HepG2 (cell line): ENCODE measurements around the gene MEMO1. TPM values are rescaled to one million over a fixed set of nuclear protein-coding genes. Genes with fewer than 3 reads are reported as not detected.

Source experiments
- CEBPB ChIP-seq: IDR thresholded peaks from 2 replicates; pipeline ENCODE4 v1.6.1; 2011; ENCODE audit warnings: low read depth, low read length, improper control_type of control experiment, borderline replicate concordance
- IRF1 ChIP-seq: sonication (generic); formaldehyde crosslinking; IDR thresholded peaks from 2 replicates; pipeline ENCODE4 v1.4.0; 2020; ENCODE audit warnings: low read depth, mild to moderate bottlenecking, missing genetic modification reagents
- MTF2 ChIP-seq: sonication (generic); formaldehyde crosslinking; IDR thresholded peaks from 2 replicates; pipeline ENCODE4 v1.5.0; 2020; ENCODE audit warnings: missing genetic modification reagents, borderline replicate concordance
- RAD51 ChIP-seq: fragments of 450-650 bp; IDR thresholded peaks from 2 replicates; pipeline ENCODE4 v1.6.1; 2016; ENCODE audit warnings: borderline replicate concordance
- RBFOX2 ChIP-seq: fragments of 200-400 bp; formaldehyde crosslinking; IDR thresholded peaks from 2 replicates; pipeline ENCODE4 v1.6.1; 2017; ENCODE audit warnings: low read depth, mild to moderate bottlenecking, low read length
- YEATS2 ChIP-seq: sonication (generic); formaldehyde crosslinking; IDR thresholded peaks from 2 replicates; pipeline ENCODE4 v1.4.0; 2020; ENCODE audit warnings: missing genetic modification reagents, borderline replicate concordance
- ZHX2 ChIP-seq, 2 experiments: sonication (generic) in 1 of 2; formaldehyde crosslinking in 1 of 2; IDR thresholded peaks; 2 replicates each; pipeline versions ENCODE4 v1.6.1 to v1.9.0; 2014 to 2022; ENCODE audit warnings: antibody characterized with exemption in 1 of 2, borderline replicate concordance in 1 of 2, inconsistent platforms in 1 of 2, low read depth in 1 of 2, missing genetic modification reagents in 1 of 2
- ZMAT3 ChIP-seq: sonication (generic); formaldehyde crosslinking; conservative IDR thresholded peaks from 2 replicates; pipeline ENCODE4 v1.7.0; 2021; ENCODE audit warnings: missing genetic modification reagents
- polyA plus RNA-seq, 8 experiments: library from polyadenylated mRNA; depleted of rRNA in 3 of 8; stranded (reverse) in 7 of 8; unstranded in 1 of 8; fragments of >200 nt; fragmentation: Illumina TruSeq in 4 of 8; extraction: Trizol in 4 of 8; gene quantifications; 2 replicates each; pipeline versions ENCODE4 v1.2.1 to v1.2.3, GENCODE V29; 2011 to 2016; ENCODE audit warnings: low read depth in 4 of 8, missing spikeins in 1 of 8, mixed read lengths in 1 of 8; ENCODE audit not compliant: insufficient read depth in 1 of 8
- total RNA-seq, 5 experiments: library from RNA; depleted of rRNA; stranded (reverse); fragments of >200 nt; fragmentation: Illumina TruSeq; extraction: Trizol; gene quantifications; 2 replicates each; pipeline ENCODE4 v1.2.3, GENCODE V29; 2016; ENCODE audit warnings: low read depth in 1 of 5
- TF ChIP-seq, protein P1 (sequence below): IDR thresholded peaks from 2 replicates; pipeline ENCODE4 v1.6.1; 2016; ENCODE audit warnings: low read depth, control low read depth
- TF ChIP-seq, protein P2 (sequence below): sonication (generic); formaldehyde crosslinking; IDR thresholded peaks from 2 replicates; pipeline ENCODE4 v1.4.0; 2020; ENCODE audit warnings: missing genetic modification reagents; ENCODE audit errors: not compliant biosample characterization

MEMO1 gene
- total and polyA plus RNA-seq, 2 of the 13 experiments (the other 11 are each of a cell fraction or from before 2014, with no cell fraction given) = 69.8 to 81.6 TPM

DNA sequence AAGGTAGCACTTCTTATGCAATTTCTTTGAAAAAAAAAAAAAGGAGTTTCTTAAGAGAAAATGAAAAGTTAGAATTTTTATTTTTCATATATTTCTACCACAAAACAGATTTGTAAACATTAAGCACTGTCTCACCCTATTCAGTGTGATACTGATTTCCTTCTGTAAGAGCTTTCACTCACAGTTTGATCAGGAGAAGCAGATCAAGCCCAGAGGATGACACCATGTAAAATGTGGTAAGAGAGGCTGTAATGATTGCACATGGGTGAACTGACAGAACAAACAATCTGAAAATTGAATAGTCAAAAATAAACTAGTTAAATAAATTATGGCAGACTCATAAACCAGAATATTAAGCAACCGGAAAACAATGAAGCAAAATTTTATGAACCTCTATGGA, 54.5 kb downstream of the MEMO1 start (continued):
- TF ChIP-seq ZHX2 (IDR thresholded peaks at IDR 0.05; ENCODE audit: low read depth) (no peak), ZHX2 (CRISPR knock-in tag; IDR thresholded peaks at IDR 0.05; ENCODE audit: borderline replicate concordance) (no peak), MTF2 (CRISPR knock-in tag) (no peak), IRF1 (CRISPR knock-in tag) (no peak), RBFOX2 (no peak), RAD51 (no peak), CEBPB (no peak), ZMAT3 (CRISPR knock-in tag) (no peak), YEATS2 (CRISPR knock-in tag) (no peak)
- TF ChIP-seq, protein P1, sequence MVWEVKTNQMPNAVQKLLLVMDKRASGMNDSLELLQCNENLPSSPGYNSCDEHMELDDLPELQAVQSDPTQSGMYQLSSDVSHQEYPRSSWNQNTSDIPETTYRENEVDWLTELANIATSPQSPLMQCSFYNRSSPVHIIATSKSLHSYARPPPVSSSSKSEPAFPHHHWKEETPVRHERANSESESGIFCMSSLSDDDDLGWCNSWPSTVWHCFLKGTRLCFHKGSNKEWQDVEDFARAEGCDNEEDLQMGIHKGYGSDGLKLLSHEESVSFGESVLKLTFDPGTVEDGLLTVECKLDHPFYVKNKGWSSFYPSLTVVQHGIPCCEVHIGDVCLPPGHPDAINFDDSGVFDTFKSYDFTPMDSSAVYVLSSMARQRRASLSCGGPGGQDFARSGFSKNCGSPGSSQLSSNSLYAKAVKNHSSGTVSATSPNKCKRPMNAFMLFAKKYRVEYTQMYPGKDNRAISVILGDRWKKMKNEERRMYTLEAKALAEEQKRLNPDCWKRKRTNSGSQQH = no peak
- TF ChIP-seq, protein P2, sequence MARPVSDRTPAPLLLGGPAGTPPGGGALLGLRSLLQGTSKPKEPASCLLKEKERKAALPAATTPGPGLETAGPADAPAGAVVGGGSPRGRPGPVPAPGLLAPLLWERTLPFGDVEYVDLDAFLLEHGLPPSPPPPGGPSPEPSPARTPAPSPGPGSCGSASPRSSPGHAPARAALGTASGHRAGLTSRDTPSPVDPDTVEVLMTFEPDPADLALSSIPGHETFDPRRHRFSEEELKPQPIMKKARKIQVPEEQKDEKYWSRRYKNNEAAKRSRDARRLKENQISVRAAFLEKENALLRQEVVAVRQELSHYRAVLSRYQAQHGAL = no peak
